Measurements from ENCODE around the gene FCHSD1.

GRCh38 chr5:141657404-141657803 is 6.2 kb upstream of the FCHSD1 start:
- TF ChIP-seq CTCF (IDR thresholded peaks at IDR 0.05) (no peak), EP300 (IDR thresholded peaks at IDR 0.05) (no peak), POLR2A (IDR thresholded peaks at IDR 0.05) (no peak)
